A673 (cell line): ENCODE results near the gene RABGAP1L.

Experiments used
- EZH2 ChIP-seq: fragments of 200-600 bp; sonication (generic); IDR thresholded peaks from 2 replicates; pipeline ENCODE4 v1.6.1; 2017; ENCODE audit warnings: borderline replicate concordance, low read depth, mild to moderate bottlenecking, mixed read lengths, antibody characterized with exemption, low read length; ENCODE audit not compliant: poor library complexity, severe bottlenecking
- TF ChIP-seq, protein P1 (sequence below): fragments of 300-800, 200-600 bp; sonication (generic); conservative IDR thresholded peaks from 2 replicates; pipeline ENCODE4 v1.5.1; 2017; ENCODE audit warnings: low read depth, mild to moderate bottlenecking, antibody characterized with exemption, low read length, moderate library complexity, mixed read lengths

GRCh38 chr1:174269989-174270651, 110.8 kb downstream of the RABGAP1L start:
- no peak for TF ChIP-seq EZH2
- TF ChIP-seq, protein P1, sequence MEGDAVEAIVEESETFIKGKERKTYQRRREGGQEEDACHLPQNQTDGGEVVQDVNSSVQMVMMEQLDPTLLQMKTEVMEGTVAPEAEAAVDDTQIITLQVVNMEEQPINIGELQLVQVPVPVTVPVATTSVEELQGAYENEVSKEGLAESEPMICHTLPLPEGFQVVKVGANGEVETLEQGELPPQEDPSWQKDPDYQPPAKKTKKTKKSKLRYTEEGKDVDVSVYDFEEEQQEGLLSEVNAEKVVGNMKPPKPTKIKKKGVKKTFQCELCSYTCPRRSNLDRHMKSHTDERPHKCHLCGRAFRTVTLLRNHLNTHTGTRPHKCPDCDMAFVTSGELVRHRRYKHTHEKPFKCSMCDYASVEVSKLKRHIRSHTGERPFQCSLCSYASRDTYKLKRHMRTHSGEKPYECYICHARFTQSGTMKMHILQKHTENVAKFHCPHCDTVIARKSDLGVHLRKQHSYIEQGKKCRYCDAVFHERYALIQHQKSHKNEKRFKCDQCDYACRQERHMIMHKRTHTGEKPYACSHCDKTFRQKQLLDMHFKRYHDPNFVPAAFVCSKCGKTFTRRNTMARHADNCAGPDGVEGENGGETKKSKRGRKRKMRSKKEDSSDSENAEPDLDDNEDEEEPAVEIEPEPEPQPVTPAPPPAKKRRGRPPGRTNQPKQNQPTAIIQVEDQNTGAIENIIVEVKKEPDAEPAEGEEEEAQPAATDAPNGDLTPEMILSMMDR = no peak
